C4-2B (cell line): ENCODE measurements around the gene SLC6A6.

Source experiments
- H3K27ac ChIP-seq: fragments of 450-650 bp; 2 replicates; pipeline ENCODE4 v1.5.1; 2017
- ZFX ChIP-seq: fragments of 450-650 bp; IDR thresholded peaks from 2 replicates; pipeline ENCODE4 v1.6.1; 2017
- TF ChIP-seq, protein P1 (sequence below): fragments of 450-650 bp; conservative IDR thresholded peaks from 2 replicates; pipeline ENCODE4 v1.5.1; 2017; ENCODE audit warnings: mild to moderate bottlenecking

The SLC6A6 gene

DNA sequence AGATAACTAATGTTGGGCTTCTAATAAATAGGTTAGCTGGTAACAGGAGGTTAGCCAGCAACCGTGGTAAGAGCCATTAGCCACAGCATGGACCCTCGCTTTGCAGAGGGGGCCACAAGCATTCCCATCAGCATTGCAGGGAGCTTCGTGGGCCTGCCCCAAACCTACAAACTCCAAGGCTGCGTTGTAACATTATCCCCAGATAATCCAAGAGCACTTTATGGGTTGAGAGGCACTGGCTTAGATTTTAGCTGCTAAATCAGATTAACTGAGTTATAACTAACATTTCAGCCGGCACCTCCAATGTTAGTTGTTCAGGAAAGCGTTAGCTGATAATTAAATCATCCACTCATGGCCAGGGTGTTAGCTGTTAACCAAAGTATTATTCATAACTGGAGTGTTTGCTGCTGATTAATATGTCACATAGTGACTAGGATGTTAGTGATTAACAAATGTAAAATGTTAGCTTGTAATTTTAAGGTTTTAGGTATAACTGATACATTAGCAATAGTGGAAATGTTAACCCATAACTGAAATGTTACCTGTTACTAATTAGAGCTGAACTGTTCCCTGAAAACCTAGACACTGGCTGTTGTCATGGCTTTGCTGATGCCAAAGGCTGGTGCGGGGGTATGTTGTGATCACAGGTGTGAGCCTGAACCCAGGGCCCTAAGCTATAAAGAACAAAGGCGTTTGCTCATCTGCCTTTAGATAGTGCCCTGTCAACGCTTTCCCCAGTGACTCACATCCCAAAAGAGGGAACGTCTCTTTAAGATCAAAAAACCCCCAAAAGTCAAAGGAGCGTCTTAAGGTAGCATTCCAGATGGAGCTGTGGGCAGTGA lies 56.2 kb downstream of the SLC6A6 start:
- H3K27ac ChIP-seq: no peak overlapping the region
- no peak for TF ChIP-seq ZFX
- TF ChIP-seq, protein P1, sequence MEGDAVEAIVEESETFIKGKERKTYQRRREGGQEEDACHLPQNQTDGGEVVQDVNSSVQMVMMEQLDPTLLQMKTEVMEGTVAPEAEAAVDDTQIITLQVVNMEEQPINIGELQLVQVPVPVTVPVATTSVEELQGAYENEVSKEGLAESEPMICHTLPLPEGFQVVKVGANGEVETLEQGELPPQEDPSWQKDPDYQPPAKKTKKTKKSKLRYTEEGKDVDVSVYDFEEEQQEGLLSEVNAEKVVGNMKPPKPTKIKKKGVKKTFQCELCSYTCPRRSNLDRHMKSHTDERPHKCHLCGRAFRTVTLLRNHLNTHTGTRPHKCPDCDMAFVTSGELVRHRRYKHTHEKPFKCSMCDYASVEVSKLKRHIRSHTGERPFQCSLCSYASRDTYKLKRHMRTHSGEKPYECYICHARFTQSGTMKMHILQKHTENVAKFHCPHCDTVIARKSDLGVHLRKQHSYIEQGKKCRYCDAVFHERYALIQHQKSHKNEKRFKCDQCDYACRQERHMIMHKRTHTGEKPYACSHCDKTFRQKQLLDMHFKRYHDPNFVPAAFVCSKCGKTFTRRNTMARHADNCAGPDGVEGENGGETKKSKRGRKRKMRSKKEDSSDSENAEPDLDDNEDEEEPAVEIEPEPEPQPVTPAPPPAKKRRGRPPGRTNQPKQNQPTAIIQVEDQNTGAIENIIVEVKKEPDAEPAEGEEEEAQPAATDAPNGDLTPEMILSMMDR: no peak

GRCh38 chr3:14459384-14459783 lies 57.0 kb downstream of the SLC6A6 start:
- no peak for TF ChIP-seq ZFX
- TF ChIP-seq, protein P1: no peak
- no peak overlapping the region for H3K27ac ChIP-seq

GRCh38 chr3:14459787-14460186 lies 57.4 kb downstream of the SLC6A6 start:
- no peak overlapping the region for H3K27ac ChIP-seq
- TF ChIP-seq ZFX: no peak
- TF ChIP-seq, protein P1: no peak

DNA sequence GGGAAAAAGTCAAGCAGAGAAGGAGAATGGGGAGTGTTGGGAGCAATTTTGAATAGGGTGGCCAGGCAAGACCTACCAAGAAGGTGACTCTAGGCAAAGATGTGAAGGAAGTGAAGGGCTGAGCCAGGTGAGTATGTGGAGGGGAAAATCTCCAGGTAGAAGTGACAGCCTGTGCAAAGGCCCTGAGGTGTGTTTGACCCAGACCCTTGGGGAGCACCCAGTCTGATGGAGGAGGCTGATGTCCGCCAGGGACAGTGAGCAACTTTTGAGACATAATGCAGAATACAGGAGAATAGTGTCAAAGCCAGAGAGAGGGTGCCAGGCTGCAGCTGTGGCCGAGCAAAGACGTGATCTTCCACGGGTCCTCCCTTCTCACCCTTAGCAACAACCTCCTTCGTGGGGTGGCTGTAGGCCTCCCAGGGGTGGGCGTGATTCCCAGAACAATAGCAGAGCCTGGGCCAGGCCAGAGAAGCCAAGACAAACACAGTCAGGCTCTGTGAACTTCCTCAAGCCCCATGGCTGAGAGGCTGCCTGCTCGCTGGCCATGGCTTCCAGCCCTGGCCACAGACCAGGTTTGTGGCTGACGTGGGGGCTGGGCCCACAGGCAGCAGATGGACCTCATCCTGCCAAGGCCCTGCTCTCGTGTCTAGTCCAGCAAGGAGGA lies 58.1 kb downstream of the SLC6A6 start:
- H3K27ac ChIP-seq: peak overlapping the region; percentile 30; the same call in 1 of the 2 replicates
- no peak for TF ChIP-seq ZFX
- TF ChIP-seq, protein P1: no peak

GRCh38 chr3:14461006-14461747 lies 58.8 kb downstream of the SLC6A6 start:
- TF ChIP-seq, protein P1: no peak
- no peak for TF ChIP-seq ZFX
- H3K27ac ChIP-seq: peak overlapping the region; percentile 30; the same call in 1 of the 2 replicates

- TF ChIP-seq ZFX: no peak
- TF ChIP-seq, protein P1: peak; percentile 74
- H3K27ac ChIP-seq: no peak overlapping the region
Measured at GRCh38 chr3:14461748-14462324, 59.4 kb downstream of the SLC6A6 start.
